Activated CD8-positive, alpha-beta T cell treated with anti-CD3 and anti-CD28 coated beads, Interleukin-2, amount 10 ng/mL, durations not matched to agents 7 days and 5 days (primary cell): ENCODE data around the gene ANKRD20A1. TPM values are rescaled to one million over a fixed set of nuclear protein-coding genes. Genes with fewer than 3 reads are reported as not detected.
"Not testable (repeated sequence)": the region's sequence is repeated elsewhere in the genome, so short reads cannot be mapped to it uniquely, and the experiment has no call there.

Experiments used
- ATAC-seq: fragments of 150-1000 bp; cut with Tn5 transposase; one replicate; pipeline ENCODE4 v1.10.0; 2021; ENCODE audit warnings: moderate library complexity
- CTCF ChIA-PET: fragments of 350-600 bp; sonication (Branson Sonifier 250); formaldehyde crosslinking; loops from one replicate; lab custom pipeline; 2021; ENCODE audit warnings: antibody characterized with exemption; lab: Charles Lee
- POLR2A ChIA-PET: fragments of 350-600 bp; sonication (Branson Sonifier 250); formaldehyde crosslinking; loops from one replicate; lab custom pipeline; 2021; ENCODE audit warnings: antibody characterized with exemption; lab: Charles Lee
- DNase-seq: peaks from one replicate; pipeline ENCODE4 v3.0.0-alpha.2; 2020
- H3K27ac Mint-ChIP-seq: one replicate; pipeline ENCODE4 v1.8.0; 2021; ENCODE audit warnings: mild to moderate bottlenecking, mixed read lengths
- H3K27me3 Mint-ChIP-seq: one replicate; pipeline ENCODE4 v1.8.0; 2021; ENCODE audit warnings: low read depth, mixed read lengths
- H3K36me3 Mint-ChIP-seq: one replicate; pipeline ENCODE4 v1.8.0; 2021; ENCODE audit warnings: low read depth, mixed read lengths
- H3K4me1 Mint-ChIP-seq: one replicate; pipeline ENCODE4 v1.8.0; 2021; ENCODE audit warnings: low read depth, mixed read lengths
- H3K4me3 Mint-ChIP-seq: one replicate; pipeline ENCODE4 v1.8.0; 2021; ENCODE audit warnings: mild to moderate bottlenecking, mixed read lengths
- H3K9me3 Mint-ChIP-seq: one replicate; pipeline ENCODE4 v1.8.0; 2022; ENCODE audit warnings: mixed read lengths; ENCODE audit not compliant: insufficient read depth
- total RNA-seq, 2 experiments: library from RNA; stranded (reverse); gene quantifications; one replicate each; pipeline ENCODE4 v1.2.3, GENCODE V29; 2021

The ANKRD20A1 gene
- total RNA-seq: 1 to 10 TPM; 1.2 to 2.0 TPM

- H3K36me3 Mint-ChIP-seq, H3K9me3 Mint-ChIP-seq, H3K4me1 Mint-ChIP-seq, H3K4me3 Mint-ChIP-seq, H3K27ac Mint-ChIP-seq, POLR2A ChIA-PET, DNase-seq, H3K27me3 Mint-ChIP-seq, CTCF ChIA-PET, ATAC-seq: not testable (repeated sequence)
These were observed at the start of gene ANKRD20A1 for GRCh38 chr9:67858871-67859270. Gene ANKRD20A1, plus strand, starts transcription at chr9:67858931. Its CDS starts 496 bp downstream, at chr9:67859427.

GRCh38 chr9:67832088-67832487 lies 26.6 kb upstream of the ANKRD20A1 start:
- CTCF ChIA-PET, H3K4me3 Mint-ChIP-seq, H3K27me3 Mint-ChIP-seq, H3K4me1 Mint-ChIP-seq, ATAC-seq, H3K27ac Mint-ChIP-seq, POLR2A ChIA-PET, H3K9me3 Mint-ChIP-seq, H3K36me3 Mint-ChIP-seq: not testable (repeated sequence)
- DNase-seq: peak; percentile 69
